HepG2 (cell line): ENCODE results near the gene ENTREP3. TPM values are rescaled to one million over a fixed set of nuclear protein-coding genes. Genes with fewer than 3 reads are reported as not detected.

Source experiments
- BCL6 ChIP-seq: IDR thresholded peaks from 2 replicates; pipeline ENCODE4 v1.6.1; 2016; ENCODE audit warnings: missing genetic modification reagents, missing compliant biosample characterization
- CHD4 ChIP-seq: fragments of 200-600 bp; sonication (generic); IDR thresholded peaks from 2 replicates; pipeline ENCODE4 v1.7.0; 2017; ENCODE audit warnings: mild to moderate bottlenecking, low read length, borderline replicate concordance
- EP300 ChIP-seq, 3 experiments: sonication (generic) in 1 of 3; formaldehyde crosslinking in 1 of 3; IDR thresholded peaks; 2 replicates each; pipeline versions ENCODE4 v1.5.1 to v1.6.1; 2011 to 2020; ENCODE audit warnings: low read depth in 2 of 3, low read length in 2 of 3, borderline replicate concordance in 1 of 3, improper control_type of control experiment in 1 of 3, mild to moderate bottlenecking in 1 of 3, missing genetic modification reagents in 1 of 3, moderate library complexity in 1 of 3
- FOXJ3 ChIP-seq: sonication (generic); formaldehyde crosslinking; IDR thresholded peaks from 2 replicates; pipeline ENCODE4 v1.4.0; 2020; ENCODE audit warnings: missing genetic modification reagents, mild to moderate bottlenecking, borderline replicate concordance
- PLSCR1 ChIP-seq: sonication (generic); formaldehyde crosslinking; IDR thresholded peaks from 2 replicates; pipeline ENCODE4 v1.5.0; 2020; ENCODE audit warnings: missing genetic modification reagents, mild to moderate bottlenecking, borderline replicate concordance
- RFXANK ChIP-seq: IDR thresholded peaks from 2 replicates; pipeline ENCODE4 v1.6.1; 2016
- TCF7L2 ChIP-seq: IDR thresholded peaks from 2 replicates; pipeline ENCODE4 v1.6.1; 2011; ENCODE audit warnings: mild to moderate bottlenecking, low read depth, low read length, moderate library complexity
- YY1 ChIP-seq: IDR thresholded peaks from 2 replicates; pipeline ENCODE4 v1.6.1; 2011; ENCODE audit warnings: low read length, low read depth, moderate library complexity, mild to moderate bottlenecking; ENCODE audit not compliant: insufficient read depth, insufficient replicate concordance
- ZBTB20 ChIP-seq: sonication (generic); formaldehyde crosslinking; IDR thresholded peaks from 2 replicates; pipeline ENCODE4 v1.8.1; 2023; ENCODE audit warnings: missing genetic modification reagents, low read depth, mild to moderate bottlenecking, borderline replicate concordance
- ZBTB42 ChIP-seq: sonication (generic); formaldehyde crosslinking; IDR thresholded peaks from 2 replicates; pipeline ENCODE4 v1.5.0; 2020; ENCODE audit warnings: mild to moderate bottlenecking, missing genetic modification reagents
- ZNF552 ChIP-seq: sonication (generic); formaldehyde crosslinking; IDR thresholded peaks from 2 replicates; pipeline ENCODE4 v1.9.0; 2022; ENCODE audit warnings: missing genetic modification reagents, mild to moderate bottlenecking, borderline replicate concordance
- ZNF724P ChIP-seq: sonication (generic); formaldehyde crosslinking; IDR thresholded peaks from 2 replicates; pipeline ENCODE4 v1.8.0; 2022; ENCODE audit warnings: missing genetic modification reagents, borderline replicate concordance
- ZNF83 ChIP-seq: sonication (generic); formaldehyde crosslinking; IDR thresholded peaks from 2 replicates; pipeline ENCODE4 v1.4.0; 2020; ENCODE audit warnings: missing genetic modification reagents, mild to moderate bottlenecking, borderline replicate concordance
- ZXDC ChIP-seq: sonication (generic); formaldehyde crosslinking; IDR thresholded peaks from 2 replicates; pipeline ENCODE4 v1.5.0; 2020; ENCODE audit warnings: mild to moderate bottlenecking, missing genetic modification reagents
- polyA plus RNA-seq, 8 experiments: library from polyadenylated mRNA; depleted of rRNA in 3 of 8; stranded (reverse) in 7 of 8; unstranded in 1 of 8; fragments of >200 nt; fragmentation: Illumina TruSeq in 4 of 8; extraction: Trizol in 4 of 8; gene quantifications; 2 replicates each; pipeline versions ENCODE4 v1.2.1 to v1.2.3, GENCODE V29; 2011 to 2016; ENCODE audit warnings: low read depth in 4 of 8, missing spikeins in 1 of 8, mixed read lengths in 1 of 8; ENCODE audit not compliant: insufficient read depth in 1 of 8
- total RNA-seq, 5 experiments: library from RNA; depleted of rRNA; stranded (reverse); fragments of >200 nt; fragmentation: Illumina TruSeq; extraction: Trizol; gene quantifications; 2 replicates each; pipeline ENCODE4 v1.2.3, GENCODE V29; 2016; ENCODE audit warnings: low read depth in 1 of 5
- TF ChIP-seq, protein P1 (sequence below): sonication (generic); formaldehyde crosslinking; IDR thresholded peaks from 2 replicates; pipeline ENCODE4 v1.5.0; 2020; ENCODE audit warnings: mild to moderate bottlenecking, missing genetic modification reagents, borderline replicate concordance
- TF ChIP-seq, protein P2 (sequence below): sonication (generic); formaldehyde crosslinking; IDR thresholded peaks from 2 replicates; pipeline ENCODE4 v1.8.1; 2023; ENCODE audit warnings: missing genetic modification reagents, inconsistent platforms, borderline replicate concordance
- TF ChIP-seq, protein P3 (sequence below): IDR thresholded peaks from 2 replicates; pipeline ENCODE4 v1.6.1; 2016; ENCODE audit warnings: control low read depth

ENTREP3 gene
- total and polyA plus RNA-seq, 2 of the 13 experiments (the other 11 are each of a cell fraction or from before 2014, with no cell fraction given): 4.1 to 9.9 TPM

DNA sequence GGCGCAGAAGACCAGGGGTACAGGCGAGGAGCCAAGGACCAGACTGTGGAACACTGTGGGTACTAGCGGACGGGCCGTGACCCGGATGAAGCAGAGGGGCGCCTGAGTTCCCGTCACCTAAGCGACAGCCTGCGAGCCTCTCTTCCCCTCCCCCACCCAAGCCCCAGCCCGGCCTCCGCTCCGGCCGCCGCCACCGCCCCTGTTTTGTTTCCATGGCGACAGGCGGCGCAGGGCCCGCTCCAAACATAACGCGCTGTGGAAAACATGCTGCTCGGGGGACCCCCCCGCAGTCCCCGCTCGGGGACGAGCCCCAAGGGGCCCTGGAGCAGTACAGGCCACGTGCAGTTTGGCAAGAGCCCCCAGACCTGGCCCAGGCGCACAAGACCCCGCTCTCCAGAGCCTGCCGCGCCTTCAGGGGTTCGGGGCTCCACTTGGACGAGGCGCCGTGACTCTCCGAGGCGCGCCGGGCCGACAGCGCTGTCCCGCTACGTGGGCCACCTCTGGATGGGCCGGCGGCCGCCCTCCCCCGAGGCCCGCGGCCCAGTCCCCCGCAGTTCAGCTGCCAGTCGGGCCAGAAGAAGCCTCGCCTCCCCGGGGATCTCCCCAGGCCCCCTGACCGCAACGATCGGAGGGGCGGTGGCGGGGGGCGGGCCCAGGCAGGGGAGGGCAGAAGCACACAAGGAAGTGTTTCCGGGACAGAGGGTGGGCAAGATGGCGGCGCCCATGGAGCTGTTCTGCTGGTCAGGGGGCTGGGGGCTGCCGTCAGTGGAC is 46.6 kb downstream of the ENTREP3 start, which contains the start of gene MTX1 (continued):
- TF ChIP-seq BCL6 (CRISPR knock-in tag) (no peak), FOXJ3 (0 out of 2 replicates have a peak, but pooled peaks have one; percentile 13), TCF7L2 (no peak), RFXANK (no peak), ZXDC (CRISPR knock-in tag) (no peak), CHD4 (no peak), ZNF724P (CRISPR knock-in tag) (no peak), YY1 (peak; percentile 98), ZNF83 (no peak; the same call in 1 of the 2 replicates), PLSCR1 (CRISPR knock-in tag) (no peak), ZBTB20 (CRISPR knock-in tag) (no peak), EP300 (IDR thresholded peaks at IDR 0.05; ENCODE audit: low read depth in 2 of 2, low read length in 2 of 2) (no peak; a peak in 2 of 4 replicates), EP300 (CRISPR knock-in tag; IDR thresholded peaks at IDR 0.05; ENCODE audit: borderline replicate concordance) (no peak), ZBTB42 (CRISPR knock-in tag) (no peak), ZNF552 (no peak)
- TF ChIP-seq, protein P1, sequence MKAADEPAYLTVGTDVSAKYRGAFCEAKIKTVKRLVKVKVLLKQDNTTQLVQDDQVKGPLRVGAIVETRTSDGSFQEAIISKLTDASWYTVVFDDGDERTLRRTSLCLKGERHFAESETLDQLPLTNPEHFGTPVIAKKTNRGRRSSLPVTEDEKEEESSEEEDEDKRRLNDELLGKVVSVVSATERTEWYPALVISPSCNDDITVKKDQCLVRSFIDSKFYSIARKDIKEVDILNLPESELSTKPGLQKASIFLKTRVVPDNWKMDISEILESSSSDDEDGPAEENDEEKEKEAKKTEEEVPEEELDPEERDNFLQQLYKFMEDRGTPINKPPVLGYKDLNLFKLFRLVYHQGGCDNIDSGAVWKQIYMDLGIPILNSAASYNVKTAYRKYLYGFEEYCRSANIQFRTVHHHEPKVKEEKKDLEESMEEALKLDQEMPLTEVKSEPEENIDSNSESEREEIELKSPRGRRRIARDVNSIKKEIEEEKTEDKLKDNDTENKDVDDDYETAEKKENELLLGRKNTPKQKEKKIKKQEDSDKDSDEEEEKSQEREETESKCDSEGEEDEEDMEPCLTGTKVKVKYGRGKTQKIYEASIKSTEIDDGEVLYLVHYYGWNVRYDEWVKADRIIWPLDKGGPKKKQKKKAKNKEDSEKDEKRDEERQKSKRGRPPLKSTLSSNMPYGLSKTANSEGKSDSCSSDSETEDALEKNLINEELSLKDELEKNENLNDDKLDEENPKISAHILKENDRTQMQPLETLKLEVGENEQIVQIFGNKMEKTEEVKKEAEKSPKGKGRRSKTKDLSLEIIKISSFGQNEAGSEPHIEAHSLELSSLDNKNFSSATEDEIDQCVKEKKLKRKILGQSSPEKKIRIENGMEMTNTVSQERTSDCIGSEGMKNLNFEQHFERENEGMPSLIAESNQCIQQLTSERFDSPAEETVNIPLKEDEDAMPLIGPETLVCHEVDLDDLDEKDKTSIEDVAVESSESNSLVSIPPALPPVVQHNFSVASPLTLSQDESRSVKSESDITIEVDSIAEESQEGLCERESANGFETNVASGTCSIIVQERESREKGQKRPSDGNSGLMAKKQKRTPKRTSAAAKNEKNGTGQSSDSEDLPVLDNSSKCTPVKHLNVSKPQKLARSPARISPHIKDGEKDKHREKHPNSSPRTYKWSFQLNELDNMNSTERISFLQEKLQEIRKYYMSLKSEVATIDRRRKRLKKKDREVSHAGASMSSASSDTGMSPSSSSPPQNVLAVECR: peak; percentile 94
- TF ChIP-seq, protein P2, sequence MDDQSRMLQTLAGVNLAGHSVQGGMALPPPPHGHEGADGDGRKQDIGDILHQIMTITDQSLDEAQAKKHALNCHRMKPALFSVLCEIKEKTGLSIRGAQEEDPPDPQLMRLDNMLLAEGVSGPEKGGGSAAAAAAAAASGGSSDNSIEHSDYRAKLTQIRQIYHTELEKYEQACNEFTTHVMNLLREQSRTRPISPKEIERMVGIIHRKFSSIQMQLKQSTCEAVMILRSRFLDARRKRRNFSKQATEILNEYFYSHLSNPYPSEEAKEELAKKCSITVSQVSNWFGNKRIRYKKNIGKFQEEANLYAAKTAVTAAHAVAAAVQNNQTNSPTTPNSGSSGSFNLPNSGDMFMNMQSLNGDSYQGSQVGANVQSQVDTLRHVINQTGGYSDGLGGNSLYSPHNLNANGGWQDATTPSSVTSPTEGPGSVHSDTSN (CRISPR knock-in tag): no peak
- TF ChIP-seq, protein P3, sequence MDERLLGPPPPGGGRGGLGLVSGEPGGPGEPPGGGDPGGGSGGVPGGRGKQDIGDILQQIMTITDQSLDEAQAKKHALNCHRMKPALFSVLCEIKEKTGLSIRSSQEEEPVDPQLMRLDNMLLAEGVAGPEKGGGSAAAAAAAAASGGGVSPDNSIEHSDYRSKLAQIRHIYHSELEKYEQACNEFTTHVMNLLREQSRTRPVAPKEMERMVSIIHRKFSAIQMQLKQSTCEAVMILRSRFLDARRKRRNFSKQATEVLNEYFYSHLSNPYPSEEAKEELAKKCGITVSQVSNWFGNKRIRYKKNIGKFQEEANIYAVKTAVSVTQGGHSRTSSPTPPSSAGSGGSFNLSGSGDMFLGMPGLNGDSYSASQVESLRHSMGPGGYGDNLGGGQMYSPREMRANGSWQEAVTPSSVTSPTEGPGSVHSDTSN: no peak
